HUDEP-2 (cell line): ENCODE measurements around the gene ARRDC1.
"Not testable (repeated sequence)": the region's sequence is repeated elsewhere in the genome, so short reads cannot be mapped to it uniquely, and the experiment has no call there.

ENCODE experiments used
- DNase-seq, 76 experiments: peaks; one replicate each; lab custom pipeline; 2025; ENCODE audit not compliant: unreplicated experiment in 76 of 76; lab: John Stamatoyannopoulos, UW

Gene ARRDC1, protein sequence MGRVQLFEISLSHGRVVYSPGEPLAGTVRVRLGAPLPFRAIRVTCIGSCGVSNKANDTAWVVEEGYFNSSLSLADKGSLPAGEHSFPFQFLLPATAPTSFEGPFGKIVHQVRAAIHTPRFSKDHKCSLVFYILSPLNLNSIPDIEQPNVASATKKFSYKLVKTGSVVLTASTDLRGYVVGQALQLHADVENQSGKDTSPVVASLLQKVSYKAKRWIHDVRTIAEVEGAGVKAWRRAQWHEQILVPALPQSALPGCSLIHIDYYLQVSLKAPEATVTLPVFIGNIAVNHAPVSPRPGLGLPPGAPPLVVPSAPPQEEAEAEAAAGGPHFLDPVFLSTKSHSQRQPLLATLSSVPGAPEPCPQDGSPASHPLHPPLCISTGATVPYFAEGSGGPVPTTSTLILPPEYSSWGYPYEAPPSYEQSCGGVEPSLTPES

DNA sequence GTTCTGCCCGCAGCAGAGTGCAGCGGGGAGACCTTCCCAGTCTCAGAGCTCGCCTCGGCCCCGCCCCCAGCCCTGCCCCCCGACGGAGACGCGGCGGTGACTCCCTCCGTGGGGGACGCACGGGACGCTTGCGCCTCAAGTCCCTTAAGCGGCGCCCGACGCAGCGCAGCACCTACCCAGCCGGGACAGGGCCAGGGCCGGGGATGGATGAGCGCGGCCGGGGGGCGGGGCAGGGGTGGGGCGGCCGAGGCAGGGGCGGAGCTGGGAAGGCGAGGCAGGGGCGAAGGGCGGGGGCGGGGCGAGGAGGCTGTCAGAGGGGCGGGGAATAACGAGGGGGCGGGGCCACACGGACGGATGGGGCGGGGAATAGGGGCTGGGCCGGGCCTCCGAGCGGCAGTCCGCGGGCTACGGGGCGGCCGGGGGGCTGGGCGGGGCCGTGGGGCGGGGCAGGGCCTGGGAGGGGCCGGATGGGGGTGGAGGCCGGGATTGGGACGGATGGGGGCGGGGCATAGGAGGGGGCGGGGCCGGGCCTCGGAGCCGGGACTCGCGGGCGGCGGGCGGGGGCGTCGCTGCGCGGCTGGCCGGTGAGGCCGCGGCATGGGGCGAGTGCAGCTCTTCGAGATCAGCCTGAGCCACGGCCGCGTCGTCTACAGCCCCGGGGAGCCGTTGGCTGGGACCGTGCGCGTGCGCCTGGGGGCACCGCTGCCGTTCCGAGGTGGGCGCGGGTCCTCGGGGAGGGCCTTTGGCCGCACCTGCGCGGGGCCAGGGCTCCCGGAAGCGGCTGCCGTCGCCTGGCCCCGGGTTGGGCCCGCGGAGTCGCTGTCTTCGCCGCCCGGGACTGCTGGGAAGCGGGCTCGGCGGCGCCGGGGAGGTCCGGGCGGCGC, at the start of gene ARRDC1:
ARRDC1 (plus strand) TSS at position 566 of the 884 bp plus-strand sequence; CDS start at position 598, 32 bp downstream.
- peak in 74 of 76 experiments; percentile 45 to 99 (median 90) for DNase-seq

DNA sequence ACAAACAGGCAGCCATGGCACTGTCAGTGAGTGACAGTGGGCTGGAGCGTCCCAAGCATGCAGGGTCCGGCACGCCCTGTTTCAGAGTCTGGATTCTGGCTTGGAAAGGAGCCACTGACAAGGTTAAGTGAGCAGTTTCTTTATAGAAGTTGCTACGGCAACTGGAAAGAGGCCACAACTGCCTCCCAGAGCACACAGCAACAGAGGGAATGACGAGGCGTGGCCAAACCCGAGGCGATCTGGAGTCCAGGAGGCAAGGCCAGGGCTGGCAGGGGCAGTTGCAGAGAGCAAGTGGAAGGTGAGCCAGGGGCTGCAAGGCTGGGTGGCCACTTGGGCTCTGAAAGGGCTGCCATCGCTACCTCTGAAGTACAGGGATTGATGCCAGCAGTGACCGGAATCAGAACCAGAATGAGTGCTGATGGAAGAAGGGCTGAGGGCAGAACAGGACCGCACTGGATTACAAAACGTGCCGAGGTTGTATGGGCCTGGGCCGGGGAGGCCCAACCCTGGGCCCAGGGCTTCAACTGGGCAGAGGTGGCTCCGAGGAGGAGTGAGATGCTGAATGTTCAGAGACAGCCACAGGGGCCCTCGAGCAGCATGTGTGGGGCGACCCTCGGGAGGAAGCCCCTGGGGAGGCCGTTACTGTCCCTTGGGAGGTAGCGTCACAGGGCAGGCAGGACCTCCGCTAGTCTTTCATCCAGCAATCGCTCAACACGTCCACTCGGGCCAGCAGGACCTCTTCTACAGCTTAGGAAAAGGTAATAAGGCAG, 49.2 kb upstream of the ARRDC1 start:
- no peak for DNase-seq

DNA sequence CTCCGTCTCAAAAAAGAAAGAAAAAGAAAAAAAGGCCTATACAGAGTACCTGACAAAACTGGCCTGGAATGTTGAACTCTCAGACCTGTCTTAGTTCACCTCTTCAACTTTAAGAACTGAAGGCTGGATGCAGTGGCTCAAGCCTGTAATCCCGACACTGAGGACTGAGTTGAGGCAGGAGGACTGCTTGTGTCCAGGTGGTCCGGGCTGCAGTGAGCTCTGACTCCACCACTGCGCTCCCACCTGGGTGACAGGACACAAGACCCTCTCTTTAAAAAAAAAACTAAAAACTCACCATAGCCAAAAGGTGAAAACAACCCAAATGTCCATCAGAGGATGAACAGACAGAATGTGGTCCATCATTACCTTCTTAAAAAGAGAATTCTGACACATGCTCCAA, 47.4 kb upstream of the ARRDC1 start:
- DNase-seq = no peak

DNA sequence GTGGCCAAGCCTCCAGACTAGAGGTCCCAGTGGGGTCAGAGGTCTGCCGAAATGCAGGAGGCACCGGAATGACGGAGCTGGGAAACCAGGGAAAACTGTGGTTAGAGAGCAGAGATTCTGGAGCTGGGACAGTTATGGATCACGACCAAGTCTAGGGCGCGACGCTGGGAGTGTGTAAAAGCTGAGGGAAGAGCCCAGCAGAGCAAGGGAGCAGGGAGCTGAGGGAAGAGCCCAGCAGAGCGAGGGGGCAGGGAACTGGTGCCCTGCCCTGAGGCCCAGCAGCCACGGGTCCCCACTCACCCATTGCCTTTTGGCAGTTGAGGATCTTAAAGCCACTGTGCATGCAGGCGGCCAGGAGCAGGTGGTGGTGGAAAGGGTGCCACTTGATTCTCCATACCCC, 41.4 kb upstream of the ARRDC1 start:
- no peak for DNase-seq

DNA sequence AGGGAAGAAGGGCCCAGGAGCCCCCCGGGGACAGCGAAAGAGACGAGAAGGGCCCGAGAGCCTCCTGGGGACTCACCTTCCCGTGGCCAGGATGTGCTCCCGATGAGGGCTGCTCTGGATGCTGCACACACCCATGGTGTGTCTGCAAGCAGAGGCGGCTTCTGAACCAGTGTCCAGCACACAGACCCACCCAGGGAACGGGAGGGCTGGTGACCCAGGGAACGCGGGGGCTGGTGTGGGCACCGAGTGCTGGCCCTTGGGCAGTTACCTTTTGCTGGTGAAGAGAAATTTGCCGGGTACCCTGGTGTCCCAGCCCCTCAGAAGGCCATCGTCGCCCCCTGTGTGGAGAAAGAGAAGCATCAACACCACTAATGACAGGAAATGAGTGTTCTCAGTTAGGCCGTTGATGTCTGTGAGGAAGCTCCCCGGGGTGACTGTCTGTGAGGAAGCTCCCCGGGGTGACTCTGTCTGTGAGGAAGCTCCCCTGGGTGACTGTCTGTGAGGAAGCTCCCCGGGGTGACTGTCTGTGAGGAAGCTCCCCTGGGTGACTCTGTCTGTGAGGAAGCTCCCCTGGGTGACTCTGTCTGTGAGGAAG, 40.6 kb upstream of the ARRDC1 start:
- DNase-seq = no peak

DNA sequence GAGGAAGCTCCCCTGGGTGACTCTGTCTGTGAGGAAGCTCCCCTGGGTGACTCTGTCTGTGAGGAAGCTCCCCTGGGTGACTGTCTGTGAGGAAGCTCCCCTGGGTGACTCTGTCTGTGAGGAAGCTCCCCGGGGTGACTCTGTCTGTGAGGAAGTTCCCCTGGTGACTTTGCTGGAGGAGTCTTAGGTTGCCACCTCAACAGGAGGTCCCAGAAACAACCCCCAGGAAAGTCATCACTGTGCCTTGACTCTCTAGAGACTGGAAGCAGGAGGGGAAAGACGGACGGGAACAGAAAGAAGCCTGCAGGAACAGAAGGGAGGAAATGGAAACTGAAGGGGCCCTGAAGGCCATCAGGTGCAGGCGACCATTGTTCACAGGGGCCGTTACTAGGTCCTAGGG, 37.0 kb upstream of the ARRDC1 start:
- DNase-seq = not testable (repeated sequence)

DNA sequence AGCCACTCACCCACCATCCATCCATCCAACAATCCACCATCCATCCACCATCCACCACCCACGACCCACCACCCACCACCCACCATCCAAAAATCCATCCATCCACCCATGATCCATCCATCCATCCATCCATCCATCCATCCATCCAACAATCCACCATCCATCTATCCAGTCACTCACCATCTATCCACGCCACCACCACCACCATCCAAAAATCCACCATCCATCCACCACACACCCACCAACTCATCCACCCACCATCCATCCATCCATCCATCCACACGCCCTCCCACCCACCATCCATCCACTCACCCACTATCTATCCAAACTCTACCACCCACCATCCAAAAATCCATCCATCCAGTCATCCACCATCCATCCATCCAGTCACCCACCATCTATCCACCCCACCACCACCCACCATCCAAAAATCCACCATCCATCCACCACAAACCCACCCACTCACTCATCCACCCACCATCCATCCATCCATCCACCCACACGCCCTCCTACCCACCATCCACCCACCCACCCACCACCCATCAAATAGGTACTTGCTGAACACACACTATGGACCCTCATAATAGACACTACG, 35.8 kb upstream of the ARRDC1 start:
- no peak for DNase-seq

DNA sequence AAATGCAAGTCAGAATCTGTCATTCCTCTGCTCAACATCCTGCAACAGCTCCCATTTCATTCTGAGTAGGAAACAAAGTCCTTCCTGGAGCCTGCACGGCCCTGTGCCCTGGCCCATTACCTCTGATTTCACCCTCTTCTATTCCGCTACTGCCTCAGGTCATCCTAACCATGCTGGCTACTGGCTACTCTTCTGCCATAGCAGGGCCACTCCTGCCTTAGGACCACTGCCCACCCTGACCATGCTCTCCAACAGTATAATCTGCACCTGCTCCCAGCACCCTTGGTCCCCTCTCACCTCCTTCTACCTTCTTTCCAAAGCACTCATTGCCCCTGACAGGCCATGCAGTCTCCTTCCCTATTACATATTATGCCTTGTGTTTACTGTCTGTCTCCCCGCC, 34.9 kb upstream of the ARRDC1 start:
- no peak for DNase-seq

DNA sequence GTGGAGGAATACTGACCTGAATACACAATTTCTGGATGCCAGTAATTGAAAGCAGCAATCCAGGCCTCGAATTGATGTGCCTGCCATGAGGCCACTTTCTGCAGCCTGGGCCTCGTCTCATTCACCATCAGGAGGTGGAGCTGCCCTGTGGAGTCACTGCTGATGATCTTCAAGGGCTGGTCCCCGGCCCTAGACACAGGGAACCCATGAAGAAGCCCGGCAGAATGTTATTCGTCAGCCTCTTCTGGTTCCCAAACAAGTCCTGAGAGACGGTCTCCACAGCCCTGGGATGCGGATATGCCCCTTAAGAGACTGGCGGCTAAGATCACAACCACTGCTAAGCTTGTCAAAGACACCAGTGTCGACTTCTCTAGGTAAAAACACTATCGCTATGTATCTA, 31.3 kb upstream of the ARRDC1 start:
- no peak for DNase-seq

DNA sequence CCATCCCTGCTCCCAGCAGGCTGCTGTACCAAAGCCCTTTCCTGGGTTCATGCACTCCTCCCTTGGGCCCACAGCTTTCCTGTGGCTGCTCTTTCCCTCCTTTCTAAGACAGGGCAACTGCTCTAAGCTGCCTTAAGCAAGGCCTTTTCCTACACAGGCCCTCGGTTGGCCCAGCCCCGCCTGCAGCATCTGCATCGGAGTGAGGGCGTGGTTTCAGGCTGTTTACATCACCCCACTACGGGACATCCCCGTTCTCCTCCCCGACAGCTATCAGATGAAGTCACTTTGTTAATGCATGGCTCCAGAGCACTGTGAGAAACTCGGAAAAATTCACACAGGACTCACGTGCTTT, 30.1 kb upstream of the ARRDC1 start:
- peak in 66 of 76 experiments; percentile 12 to 78 (median 52) for DNase-seq

DNA sequence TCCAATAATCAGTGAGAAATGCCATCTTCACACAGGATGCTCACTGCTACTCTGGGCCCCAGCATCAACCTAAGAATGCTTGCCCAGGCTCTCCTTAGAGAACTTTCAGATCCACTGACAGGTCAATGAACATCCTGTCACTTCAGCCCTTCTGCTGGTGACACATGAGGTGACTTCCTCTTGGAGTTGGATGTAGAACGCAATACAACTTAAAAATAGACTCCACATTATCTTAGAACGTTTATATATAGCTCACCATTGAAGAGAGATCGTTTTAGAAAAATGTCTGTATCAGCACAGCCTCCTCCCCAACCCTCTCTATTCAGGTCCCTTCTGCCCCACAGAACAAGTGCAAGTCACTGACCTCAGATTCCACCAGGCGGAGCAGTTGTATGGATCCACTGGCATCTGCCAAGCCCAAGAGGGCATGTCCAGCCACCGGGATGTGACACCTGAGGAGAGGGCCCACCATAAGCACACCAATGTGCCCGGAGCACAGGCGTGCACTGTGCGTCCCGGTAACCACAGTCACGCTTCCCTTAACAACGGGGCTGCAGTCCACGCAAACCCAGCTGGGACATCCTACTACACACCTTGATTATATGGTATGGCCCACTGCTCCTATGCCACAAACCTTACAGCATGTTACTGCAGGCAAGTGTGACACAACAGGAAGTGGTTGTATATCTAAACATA, 29.6 kb upstream of the ARRDC1 start:
- peak in 3 of 76 experiments; percentile 9 to 20 (median 16) for DNase-seq

DNA sequence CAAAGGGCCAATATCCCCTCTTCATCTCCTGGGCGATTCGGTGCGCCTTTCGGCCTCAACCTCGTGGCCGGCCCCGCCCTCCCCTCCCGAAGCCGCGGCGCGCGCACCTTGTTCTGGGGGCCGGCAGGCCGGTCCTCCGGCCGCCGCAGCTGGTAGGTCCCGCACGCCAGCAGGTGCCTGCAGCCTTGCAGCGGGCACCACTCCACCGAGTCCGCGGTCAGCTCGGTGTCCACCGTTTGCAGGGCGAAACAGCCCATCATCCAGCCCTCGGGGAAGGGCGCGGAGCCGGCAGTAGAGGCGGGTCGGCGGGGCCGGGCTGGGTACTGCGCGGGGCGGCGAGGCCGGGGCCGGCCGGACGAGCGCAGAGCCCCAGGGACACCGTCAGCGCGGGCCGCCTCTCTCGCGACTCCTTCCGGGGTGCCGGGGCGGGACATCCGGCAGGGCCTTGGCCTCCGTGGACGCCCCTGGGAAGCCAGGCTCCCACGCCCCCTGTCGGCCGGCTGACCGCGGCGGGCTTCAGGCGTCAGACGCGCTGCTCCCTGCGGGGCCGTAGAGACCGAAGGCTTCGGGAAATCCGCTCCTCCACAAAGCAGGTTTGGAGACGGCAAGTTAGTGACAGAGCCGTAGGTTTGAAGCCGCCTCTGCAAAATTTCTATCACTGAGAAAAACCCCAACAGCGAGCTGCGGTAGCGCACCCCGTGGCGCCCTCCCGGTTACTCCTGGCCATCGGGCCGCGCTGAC, 26.8 kb upstream of the ARRDC1 start, which contains the start of gene DPH7:
DPH7 (minus strand) TSS at position 408 of the 741 bp plus-strand sequence; CDS start at position 260, 148 bp downstream.
- peak in 73 of 76 experiments; percentile 38 to 96 (median 87) for DNase-seq

DNA sequence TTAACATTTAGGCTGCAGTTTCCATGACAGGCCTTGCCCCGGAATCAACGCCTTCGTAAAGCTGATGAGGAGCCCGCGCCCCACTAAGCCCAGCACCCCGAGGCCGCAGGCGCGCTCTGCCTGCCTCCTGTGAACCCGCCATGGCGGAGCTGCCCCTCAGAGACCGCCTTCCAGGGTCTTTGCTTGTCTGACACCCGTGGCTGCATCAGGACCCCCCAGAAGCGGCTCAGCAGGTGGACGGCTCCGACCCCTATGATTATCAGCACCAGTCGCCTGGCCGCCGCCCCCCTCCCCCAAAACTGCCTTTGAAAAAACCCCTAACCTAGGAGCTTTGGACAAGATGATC, 26.3 kb upstream of the ARRDC1 start:
- DNase-seq = no peak

DNA sequence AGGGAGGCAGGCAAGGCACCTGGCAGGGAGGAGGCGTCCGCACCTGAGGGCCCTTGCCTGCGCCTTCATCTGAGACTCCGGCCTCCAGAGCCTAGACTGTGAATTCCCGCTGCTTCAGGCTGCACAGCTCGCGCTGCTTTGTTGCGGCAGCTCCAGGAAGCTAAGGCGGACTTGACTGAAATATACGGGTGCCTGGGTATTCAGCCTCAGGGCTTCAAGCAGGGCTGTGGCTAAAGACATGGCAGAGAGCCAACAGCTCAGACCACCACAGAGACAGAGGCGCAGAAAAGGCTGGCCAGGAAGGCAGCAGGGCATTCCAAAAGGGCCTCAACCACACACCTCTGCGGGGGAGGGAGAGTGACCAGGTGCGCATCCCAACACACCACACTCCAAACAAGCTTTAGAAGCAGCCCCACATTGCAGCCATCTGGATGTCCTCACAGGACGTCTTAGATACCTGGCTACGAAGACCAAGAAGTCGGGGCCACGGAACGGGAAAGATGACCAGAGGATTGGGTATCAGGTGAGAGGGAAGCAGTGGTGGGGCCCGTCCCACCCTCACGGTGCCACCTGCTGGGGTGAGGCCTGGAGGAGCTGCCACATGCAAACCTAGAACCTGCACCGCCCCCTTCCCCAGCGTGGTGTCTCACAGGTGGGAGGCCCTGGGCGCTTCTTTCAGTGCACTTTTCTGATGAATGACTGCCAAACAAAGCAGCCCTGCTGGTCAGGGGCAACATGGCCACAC, 25.1 kb upstream of the ARRDC1 start:
- DNase-seq = no peak

DNA sequence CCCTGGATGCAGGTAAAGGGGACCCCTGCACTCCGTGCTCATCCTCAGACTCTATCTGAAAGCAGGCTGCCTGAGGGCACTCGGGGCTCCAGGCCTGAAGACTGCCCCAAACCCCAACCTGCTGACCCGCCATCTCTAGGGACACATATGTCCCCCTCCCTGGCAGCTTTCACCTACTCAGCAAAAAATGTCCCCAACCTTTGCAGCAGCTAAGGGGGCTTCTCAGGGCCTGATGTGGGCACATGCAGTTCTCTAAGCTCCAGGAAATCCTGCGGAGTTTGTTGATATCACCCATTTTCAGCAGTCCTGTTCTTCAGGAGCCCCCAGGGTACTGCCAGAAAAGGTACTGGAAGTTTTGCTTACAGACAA, 24.5 kb upstream of the ARRDC1 start:
- DNase-seq = no peak

DNA sequence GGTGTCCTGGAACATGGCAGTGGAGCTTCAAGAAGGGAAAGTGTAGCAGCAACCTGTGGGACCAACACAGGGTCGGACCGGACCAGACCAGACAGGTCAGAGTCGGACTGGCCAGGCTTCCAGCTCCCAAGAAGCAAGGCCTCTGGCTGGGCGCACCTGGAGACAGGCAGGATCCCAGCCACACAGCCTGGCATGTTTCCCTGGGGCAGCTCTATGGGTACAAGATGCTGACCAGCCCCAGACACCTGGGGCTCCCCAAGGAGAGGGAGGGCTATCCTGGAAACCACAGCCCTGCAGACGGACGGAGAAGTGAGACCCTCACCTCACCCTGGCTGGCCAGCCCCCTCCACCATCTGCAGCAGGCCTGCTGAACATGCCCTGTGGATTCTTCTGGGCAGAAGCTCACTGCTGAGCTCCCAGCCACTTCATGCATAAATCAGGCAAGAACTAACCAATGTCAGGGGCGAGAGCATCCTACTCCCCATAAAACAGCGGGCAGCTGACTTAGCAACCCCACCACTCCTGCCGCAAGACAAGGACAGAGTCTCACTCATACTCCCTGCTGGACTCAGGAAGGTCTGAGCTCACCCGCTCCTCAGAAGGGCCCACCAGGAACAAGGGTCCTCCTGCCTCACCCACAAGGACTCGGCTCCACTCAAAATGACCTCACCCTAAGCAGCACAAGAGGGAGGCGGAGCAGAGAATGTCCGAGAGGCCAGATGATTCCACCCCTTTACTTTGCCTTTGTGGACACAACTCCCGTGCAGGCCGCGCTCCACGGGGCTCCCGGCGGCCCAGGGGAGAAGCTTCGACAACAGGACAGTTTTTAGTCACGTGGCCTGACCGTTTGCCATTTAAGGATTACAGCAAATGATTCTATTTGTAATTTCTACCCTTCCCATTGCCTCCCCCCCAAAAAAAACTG, 23.9 kb upstream of the ARRDC1 start:
- DNase-seq = no peak

DNA sequence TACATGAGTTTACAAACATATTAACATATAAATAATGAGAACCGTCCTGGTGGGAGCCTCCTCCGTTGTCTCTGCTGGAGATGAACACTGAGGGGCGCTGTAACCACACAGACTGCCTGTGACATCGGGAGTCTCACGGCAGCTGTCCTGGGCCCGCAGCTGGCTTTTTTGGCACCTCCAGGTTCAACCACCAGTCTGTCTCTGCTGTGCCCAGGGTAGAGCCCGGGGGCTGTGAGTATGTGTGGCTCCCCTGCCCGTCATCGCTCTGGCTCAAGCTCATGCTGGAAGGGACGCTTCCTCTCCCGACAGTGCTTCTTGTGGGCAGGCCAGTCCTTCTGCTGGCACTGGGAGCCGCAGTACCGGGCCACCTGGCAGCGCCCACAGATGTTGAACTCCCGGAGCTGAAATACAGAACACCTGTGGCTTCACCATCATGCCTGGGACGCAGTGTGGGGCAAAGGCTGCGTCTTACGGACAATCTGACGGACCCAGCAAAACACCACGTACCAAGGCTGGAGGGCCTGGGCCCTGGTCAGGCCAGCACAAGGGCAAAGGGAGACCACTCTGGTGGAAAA, 23.1 kb upstream of the ARRDC1 start:
- peak in 7 of 76 experiments; percentile 12 to 32 (median 21) for DNase-seq
